ENCODE results near the gene CCR5. TPM values are rescaled to one million over a fixed set of nuclear protein-coding genes. Genes with fewer than 3 reads are reported as not detected.

The CCR5 gene
- total and polyA plus RNA-seq, 9 of the 15 experiments (the other 6 are each of a cell fraction or from before 2014, with no cell fraction given), result not detected

- CTCF ChIA-PET (ENCODE audit: low intra/inter-chr PET ratio), result no interaction called here
- no peaks in the 10 kb centered on the region for H4K20me1 ChIP-seq (replicated peaks; ENCODE audit: control insufficient read depth, insufficient read depth, low read length)
- no peak overlapping the region for H3K4me2 ChIP-seq (ENCODE audit: insufficient read depth, low read length)
- in situ Hi-C loops (cut with MboI) (loop anchor here (25.0 kb wide), 1 partner anchor 1384 kb away; the partner anchor contains the start of gene CLEC3B), intact Hi-C loops (cut with micrococcal nuclease) (no loop called here)
- no peak overlapping the region for H3K27ac ChIP-seq (ENCODE audit: extremely low read depth, low read depth, low read length)
- no peaks in the 10 kb centered on the region for H3K79me2 ChIP-seq (ENCODE audit: control insufficient read depth, insufficient read depth, low read length)
- 10% methylated on average over 2 of the region's 2 CpGs for WGBS (ENCODE audit: insufficient coverage, low coverage, missing lambda C conversion rate)
- H3K9ac ChIP-seq (ENCODE audit: insufficient read depth in 1 of 2, low read depth in 2 of 2, low read length in 2 of 2), result no peak overlapping the region
- H3K9me3 ChIP-seq (replicated peaks; ENCODE audit: control insufficient read depth, insufficient read depth, low read depth, low read length), result no peaks in the 10 kb centered on the region
- POLR2A ChIA-PET, result no interaction called here
- H3K27me3 ChIP-seq (ENCODE audit: control insufficient read depth in 2 of 2, insufficient read depth in 2 of 2, low read length in 2 of 2), result peaks cover 0 to 4% of the 10 kb centered on the region in 2 experiments; a peak in 2 of 5 replicates
- H3K36me3 ChIP-seq (ENCODE audit: control insufficient read depth, insufficient read depth, low read length), result no peaks in the 10 kb centered on the region
- DNase-seq (ENCODE audit: extremely low read depth in 1 of 4, low spot score in 3 of 4) (no peak), ATAC-seq (no peak), FAIRE-seq (no peak)
- H3K4me3 ChIP-seq, result no peak overlapping the region
- no peak overlapping the region for H2AFZ ChIP-seq (ENCODE audit: low read depth, low read length)
- H3K4me1 ChIP-seq (replicated peaks in 1 of 2; ENCODE audit: control insufficient read depth in 2 of 2, insufficient read depth in 2 of 2, low read length in 2 of 2), result peaks cover 6 to 20% of the 10 kb centered on the region in 2 experiments; a peak in 4 of 5 replicates
- BruUV-seq (replicated peaks), result no TSS peak
- no peaks in the 10 kb centered on the region for H3K9me1 ChIP-seq (ENCODE audit: control insufficient read depth, insufficient read depth, low read length)
- TF ChIP-seq TCF7 (IDR thresholded peaks at IDR 0.05; ENCODE audit: borderline replicate concordance), result no peak
- TF ChIP-seq MECOM (CRISPR knock-in tag; IDR thresholded peaks at IDR 0.05), result no peak
- TF ChIP-seq, protein P1, sequence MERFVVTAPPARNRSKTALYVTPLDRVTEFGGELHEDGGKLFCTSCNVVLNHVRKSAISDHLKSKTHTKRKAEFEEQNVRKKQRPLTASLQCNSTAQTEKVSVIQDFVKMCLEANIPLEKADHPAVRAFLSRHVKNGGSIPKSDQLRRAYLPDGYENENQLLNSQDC (CRISPR knock-in tag; IDR thresholded peaks at IDR 0.05), result no peak
- TF ChIP-seq ZNF77 (CRISPR knock-in tag; IDR thresholded peaks at IDR 0.05), result no peak
- no peak for TF ChIP-seq JUND (IDR thresholded peaks at IDR 0.05; ENCODE audit: borderline replicate concordance, low read depth, low read length)
- no peak for TF ChIP-seq JUND (tag; IDR thresholded peaks at IDR 0.05; ENCODE audit: borderline replicate concordance, low read depth, low read length)
- no peak for TF ChIP-seq CBFA2T2 (conservative IDR thresholded peaks at IDR 0.05)
- TF ChIP-seq ELF4 (CRISPR knock-in tag; IDR thresholded peaks at IDR 0.05), result no peak
- TF ChIP-seq CEBPG (CRISPR knock-in tag; IDR thresholded peaks at IDR 0.05), result no peak
- TF ChIP-seq CEBPG (tag; conservative IDR thresholded peaks at IDR 0.05 in 1 of 2, IDR thresholded peaks at IDR 0.05 in 1 of 2), result no peak
Observed at GRCh38 chr3:46420931-46421330, 50.2 kb downstream of the CCR5 start.

Data from K562 (cell line).